ENCODE measurements around the gene DNMT3B.
"Not testable (repeated sequence)": the region's sequence is repeated elsewhere in the genome, so short reads cannot be mapped to it uniquely, and the experiment has no call there.

The DNMT3B gene

GRCh38 chr20:32761831-32762753, at the start of gene DNMT3B:
Gene DNMT3B (plus strand): TSS chr20:32762385. CDS start chr20:32780324, 17,939 bp downstream.
- peak; percentile 58 for DNase-seq

DNA sequence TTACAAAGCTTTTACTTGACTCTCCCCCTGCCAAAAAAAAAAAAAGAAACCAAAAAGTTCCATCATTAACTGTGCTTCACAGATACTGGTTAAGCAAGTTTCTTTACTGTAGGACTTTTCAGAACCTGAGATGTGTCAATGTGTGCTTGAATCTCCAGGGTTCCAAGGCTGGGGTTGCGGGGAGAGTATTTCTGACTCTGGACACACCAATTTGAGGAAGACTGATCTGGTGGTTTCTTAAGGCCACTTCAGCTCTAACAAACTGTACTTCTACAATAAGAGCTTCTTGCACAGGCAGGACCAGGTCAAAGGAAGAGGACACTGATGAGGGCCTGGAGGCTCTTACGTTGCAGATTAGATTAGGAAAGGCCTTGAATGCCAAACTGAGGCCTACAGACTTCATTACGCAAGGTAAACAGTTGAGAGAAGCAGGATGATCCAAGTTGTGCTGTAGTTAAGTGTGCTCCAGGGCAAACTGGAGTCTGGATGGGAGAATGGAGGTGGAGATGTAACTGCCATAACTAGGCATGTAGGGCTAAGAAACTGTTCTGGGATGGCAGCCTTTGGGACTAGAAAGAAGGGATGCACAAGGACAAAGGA, 43.3 kb upstream of the DNMT3B start:
- DNase-seq, result no peak

- no peak for DNase-seq
Observed at GRCh38 chr20:32727683-32728082, 34.5 kb upstream of the DNMT3B start.

DNA sequence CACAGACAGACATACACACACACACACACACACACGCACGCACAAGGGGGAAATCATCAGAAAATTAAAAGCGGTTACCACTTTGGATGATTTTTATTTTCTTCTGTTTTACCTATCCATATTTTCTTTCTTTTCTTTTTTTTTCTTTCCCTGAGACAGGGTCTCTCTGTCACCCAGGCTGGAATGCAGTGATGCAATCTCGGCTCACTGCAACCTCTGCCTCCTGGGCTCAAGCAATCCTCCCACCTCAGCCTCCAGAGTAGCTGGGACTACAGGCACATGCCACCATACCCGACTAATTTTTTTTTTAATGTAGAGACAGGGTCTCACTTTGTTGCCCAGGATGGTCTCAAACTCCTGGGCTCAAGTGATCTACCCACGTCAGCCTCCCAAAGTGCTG, 33.8 kb upstream of the DNMT3B start:
- DNase-seq, result not testable (repeated sequence)

DNA sequence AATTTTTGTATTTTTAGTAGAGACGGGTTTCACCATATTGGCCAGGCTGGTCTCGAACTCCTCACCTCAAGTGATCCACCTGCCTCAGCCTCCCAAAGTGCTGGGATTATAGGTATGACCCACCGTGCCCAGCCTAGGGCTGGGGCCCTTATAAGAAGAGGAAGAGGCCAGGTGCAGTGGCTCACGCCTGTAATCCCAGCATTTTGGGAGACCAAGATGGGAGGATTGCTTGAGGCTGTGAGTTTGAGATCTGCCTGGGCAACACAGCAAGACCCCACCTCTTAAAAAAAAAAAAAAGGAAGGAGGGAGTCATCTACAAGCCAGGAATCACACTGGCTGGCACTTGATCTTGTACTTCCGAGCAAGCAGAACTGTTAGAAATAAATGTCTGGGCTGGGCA, 32.9 kb upstream of the DNMT3B start:
- not testable (repeated sequence) for DNase-seq

DNA sequence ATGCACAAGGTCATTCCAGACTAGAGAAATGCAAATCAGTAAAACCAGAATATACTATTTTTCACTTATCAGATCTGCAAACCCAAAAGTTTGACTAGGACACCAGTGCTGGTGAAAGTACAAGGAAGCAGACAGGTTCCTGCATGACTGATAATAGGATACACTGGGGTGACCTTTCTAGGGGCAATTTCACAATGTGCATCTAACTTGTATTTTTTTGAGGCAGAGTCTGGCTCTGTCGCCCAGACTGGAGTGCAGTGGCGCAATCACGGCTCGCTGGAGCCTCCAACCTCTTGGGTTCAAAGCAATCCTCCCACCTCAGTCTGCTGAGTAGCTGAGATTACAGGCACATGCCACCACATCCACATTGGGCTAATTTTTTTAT, 30.3 kb upstream of the DNMT3B start:
- DNase-seq, result no peak

- DNase-seq, result peak; percentile 31
Observed at GRCh38 chr20:32737371-32738223, 24.6 kb upstream of the DNMT3B start.

- DNase-seq, result no peak
Observed at GRCh38 chr20:32741151-32741550, 21.0 kb upstream of the DNMT3B start.

DNA sequence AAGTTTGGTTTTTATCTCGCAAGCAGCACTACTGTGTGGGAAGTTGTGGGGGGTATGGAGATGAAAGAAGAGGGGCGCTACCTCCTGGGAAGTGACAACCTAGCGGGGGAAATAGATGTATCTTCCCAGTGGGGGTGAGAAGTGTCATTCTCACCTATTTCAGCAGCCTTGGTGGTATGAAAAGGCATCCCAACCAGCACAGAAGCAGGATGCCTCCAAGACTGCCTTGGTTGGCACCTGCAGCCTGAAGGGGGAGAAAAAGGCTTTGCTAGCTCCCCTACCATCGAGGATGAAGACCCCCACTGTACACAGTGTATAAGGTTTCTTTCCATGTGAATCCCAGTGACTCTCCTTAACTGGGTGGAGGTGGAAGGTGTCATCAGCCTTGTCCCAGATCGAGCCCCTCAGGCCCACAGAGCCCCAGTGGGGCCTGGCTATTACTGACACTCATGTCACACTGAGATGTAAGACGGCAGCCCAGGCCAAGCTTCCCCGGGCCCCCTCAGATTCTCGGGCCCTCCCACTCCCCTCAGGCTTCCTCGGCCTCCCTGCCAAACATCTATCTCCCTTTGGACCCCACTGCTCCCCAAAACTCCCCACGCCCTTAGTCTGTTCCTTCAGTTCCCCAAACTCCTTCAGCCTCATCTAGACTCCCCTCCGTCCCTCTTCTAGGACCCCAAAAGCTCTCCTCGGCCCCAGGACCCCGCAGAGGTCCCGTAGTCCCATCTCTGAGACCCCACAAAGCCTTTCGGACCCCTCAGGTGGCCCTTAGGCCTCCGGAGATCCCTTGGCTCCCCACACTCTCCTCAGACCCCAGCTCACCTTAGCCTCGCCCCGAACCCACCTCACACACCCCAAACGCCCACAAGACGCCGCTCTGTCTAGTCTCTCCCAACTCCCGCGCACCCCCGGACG, 19.6 kb upstream of the DNMT3B start:
- peak; percentile 35 for DNase-seq

GRCh38 chr20:32743237-32744112, 18.7 kb upstream of the DNMT3B start, which contains the start of gene COMMD7:
Gene COMMD7 (minus strand): TSS chr20:32743467. CDS start chr20:32743391, 76 bp downstream.
- peak; percentile 77 for DNase-seq

- no peak for DNase-seq
Observed at GRCh38 chr20:32749914-32750637, 12.1 kb upstream of the DNMT3B start.

DNA sequence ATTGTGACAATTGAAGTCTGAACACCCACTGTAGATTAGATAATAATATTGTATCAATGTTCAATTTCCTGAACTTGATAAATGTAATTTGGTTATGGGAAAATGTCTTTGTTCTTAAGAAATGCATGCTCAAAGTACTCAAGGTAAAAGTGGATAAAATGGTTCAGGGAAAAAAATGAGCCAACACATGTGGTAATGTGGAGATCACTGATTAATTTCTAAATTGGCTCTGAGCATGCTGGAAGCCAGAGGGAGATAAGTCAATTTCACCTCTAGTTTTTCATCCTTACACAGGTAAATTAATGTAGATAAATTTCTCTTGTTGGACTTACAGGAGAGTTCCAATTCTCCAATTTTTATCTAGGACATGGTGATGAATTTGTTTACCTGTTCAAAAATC, 10.9 kb upstream of the DNMT3B start:
- DNase-seq, result no peak

DNA sequence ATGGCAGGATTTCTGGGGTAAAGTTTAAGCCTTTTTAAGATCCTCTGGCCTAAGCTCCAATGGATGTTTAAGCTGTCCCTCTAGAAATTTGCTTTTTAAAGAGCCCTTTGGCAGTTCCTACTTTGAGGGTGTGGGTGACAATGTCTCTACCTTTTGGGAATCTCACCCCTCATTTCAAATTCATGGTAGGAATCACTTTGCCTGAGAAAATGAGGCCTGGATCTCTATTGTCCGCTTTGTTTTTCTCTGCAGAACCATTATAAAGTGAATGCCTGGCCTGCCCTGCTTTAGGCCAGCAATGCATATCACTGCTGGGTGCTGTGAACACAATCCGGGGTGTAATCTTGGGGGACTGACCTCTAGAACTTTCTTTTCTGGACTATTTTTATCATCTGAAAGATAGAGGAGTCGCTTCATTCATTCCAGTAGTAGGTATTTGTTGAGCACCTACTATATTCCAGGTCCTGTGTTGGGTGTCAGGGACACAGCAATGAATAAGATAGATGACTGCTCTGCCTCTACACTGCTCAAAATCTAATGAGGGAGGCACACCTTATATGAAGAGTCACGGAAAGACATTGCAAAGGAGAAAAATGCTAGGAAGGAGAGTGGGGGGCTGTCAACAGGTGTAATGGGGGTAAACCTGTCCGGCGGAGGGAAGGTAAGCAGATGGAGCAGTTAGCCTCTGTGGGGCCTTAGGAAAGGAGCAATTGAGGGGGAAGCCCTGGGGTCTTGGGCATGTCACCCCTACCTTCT, 10.3 kb upstream of the DNMT3B start:
- DNase-seq, result no peak

DNA sequence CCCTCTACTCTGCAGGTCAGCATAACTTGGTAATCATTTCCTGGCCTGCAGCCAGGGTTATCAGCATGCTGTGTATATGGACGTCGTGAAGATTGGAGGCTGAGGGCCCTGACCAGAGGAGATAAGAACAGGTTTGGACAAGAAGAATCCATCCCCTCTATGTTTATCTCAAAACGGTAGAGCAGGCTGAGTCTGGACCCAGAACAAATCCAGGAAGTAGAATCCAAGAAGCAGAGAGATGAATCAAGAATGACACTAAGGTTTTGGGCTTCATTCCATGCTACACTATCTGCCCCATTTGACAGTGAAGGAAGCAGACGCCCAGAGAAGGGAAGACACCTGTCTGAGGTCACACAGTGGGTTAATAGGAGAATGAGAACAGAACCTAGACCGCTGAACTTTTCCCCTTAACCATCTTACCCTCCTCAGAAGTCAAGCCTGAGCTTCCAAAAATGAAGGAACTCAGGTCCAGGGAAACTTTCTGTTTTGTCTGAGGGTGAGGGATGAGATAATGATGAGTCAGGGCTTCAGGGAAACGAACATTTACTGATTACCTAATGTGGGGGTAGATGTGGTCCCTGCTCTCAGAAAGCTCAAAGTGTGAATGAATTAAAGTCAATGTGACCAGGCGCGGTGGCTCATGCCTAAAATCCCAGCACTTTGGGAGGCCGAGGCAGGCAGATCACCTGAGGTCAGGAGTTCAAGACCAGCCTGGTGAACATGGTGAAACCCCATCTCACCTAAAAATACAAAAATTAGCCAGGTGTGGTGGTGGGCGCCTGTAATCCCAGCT, 9.5 kb upstream of the DNMT3B start:
- no peak for DNase-seq

DNA sequence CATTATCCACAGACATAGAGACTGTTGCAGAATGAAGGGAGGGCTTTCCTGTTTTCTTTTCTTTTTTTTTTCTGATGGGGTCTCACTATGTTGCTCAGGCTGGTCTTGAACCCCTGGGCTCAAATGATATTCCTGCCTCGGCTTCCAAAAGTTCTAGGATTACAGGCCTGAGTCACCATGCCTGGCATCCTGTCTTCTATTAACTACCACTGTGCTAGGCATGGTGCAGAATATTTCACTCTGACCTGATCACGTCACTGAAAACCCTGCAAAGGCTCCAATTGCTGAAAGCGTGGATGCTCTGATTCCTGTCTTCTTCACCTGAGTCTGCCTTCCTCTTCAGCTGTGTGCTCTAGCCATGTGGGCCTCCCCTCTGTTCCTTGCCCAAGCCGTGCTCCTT, 8.5 kb upstream of the DNMT3B start:
- no peak for DNase-seq

GRCh38 chr20:32756156-32756555, 6.0 kb upstream of the DNMT3B start:
- DNase-seq, result no peak

- no peak for DNase-seq
Observed at GRCh38 chr20:32761417-32761830, 761 bp upstream of the DNMT3B start.

GRCh38 chr20:32762754-32763201, 593 bp downstream of the DNMT3B start:
- no peak for DNase-seq

Data from activated CD4-positive, CD25-positive, alpha-beta regulatory T cell treated with anti-CD3 and anti-CD28 coated beads, Interleukin-2, amount 50 U/mL, for 72 hours (primary cell).